ENCODE data around the gene MTMR6. TPM values are rescaled to one million over a fixed set of nuclear protein-coding genes. Genes with fewer than 3 reads are reported as not detected.

MTMR6 gene
- total RNA-seq, 4 donors from 2014 or later, result 6.5 to 14.9 (median 13.2) TPM

DNA sequence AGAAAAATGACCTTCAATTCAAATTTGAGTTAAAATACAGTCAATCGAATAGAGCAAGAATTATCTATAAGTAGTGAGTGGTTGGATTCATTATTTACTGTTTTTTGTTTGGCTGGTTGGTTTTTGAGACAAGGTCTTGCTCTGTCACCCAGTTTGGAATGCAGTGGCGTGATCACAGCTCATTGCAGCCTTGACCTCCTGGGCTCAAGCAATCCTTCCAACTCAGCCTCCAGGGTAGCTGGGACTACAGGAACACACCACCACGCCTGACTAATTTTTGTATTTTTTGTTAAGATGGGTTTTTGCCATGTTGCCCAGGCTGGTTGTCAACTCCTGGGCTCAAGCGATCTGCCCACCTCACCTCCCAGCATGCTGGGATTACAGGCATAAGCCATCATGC, 25.0 kb downstream of the MTMR6 start:
- DNase-seq, result no peak
- Histone ChIP-seq H3K9me3 (no peaks in the 10 kb centered on the region), H3K36me3 (peaks cover 0 to 98% (median 7%) of the 10 kb centered on the region in 3 donors), H3K27ac (no peak overlapping the region), H3K4me3 (no peak overlapping the region), H3K27me3 (no peaks in the 10 kb centered on the region), H3K4me1 (no peaks in the 10 kb centered on the region)
- intact Hi-C loops (cut with DNase I), result no loop called here
- TF ChIP-seq CTCF (IDR thresholded peaks at IDR 0.05) (no peak), POLR2A (IDR thresholded peaks at IDR 0.05) (no peak)
- WGBS, 2 donors, result 93 to 94% methylated on average over 4 of the region's 4 CpGs

- no peaks in the 10 kb centered on the region for H3K4me1 ChIP-seq
- intact Hi-C loops (cut with DNase I), result no loop called here
- DNase-seq, result no peak
- no peak overlapping the region for H3K27ac ChIP-seq
- 43 to 57% methylated on average over 2 of the region's 2 CpGs for WGBS, 2 donors
- TF ChIP-seq POLR2A (IDR thresholded peaks at IDR 0.05) (no peak), CTCF (IDR thresholded peaks at IDR 0.05) (no peak)
- H3K9me3 ChIP-seq, result no peaks in the 10 kb centered on the region
- no peaks in the 10 kb centered on the region for H3K27me3 ChIP-seq
- peaks cover 0 to 93% (median 0%) of the 10 kb centered on the region in 3 donors for H3K36me3 ChIP-seq
- no peak overlapping the region for H3K4me3 ChIP-seq
These were observed 33.6 kb downstream of the MTMR6 start for GRCh38 chr13:25253702-25254101.

DNA sequence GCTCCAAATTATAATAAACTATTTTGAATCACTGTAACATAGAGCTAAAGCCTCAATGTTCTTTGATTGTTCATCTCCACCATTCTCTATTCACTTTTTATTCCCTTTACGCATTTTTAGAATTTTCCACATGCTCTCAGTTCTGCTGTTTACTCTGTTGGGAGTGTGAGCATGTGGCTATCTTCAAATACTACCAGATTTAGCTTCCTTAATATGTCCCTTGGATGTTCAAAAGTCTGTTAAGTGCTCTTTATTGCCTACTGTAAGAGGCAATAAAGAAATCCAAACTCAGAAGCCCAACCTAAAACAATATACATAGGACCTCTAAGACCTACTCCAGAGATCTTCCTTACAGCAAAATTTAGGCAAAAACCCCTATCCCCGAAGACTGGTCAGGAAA, 34.5 kb downstream of the MTMR6 start:
- Histone ChIP-seq H3K4me1 (no peaks in the 10 kb centered on the region), H3K27me3 (no peaks in the 10 kb centered on the region), H3K36me3 (peaks cover 0 to 85% (median 0%) of the 10 kb centered on the region in 3 donors), H3K27ac (no peak overlapping the region), H3K9me3 (no peaks in the 10 kb centered on the region), H3K4me3 (no peak overlapping the region)
- DNase-seq, result no peak
- intact Hi-C loops (cut with DNase I), result no loop called here
- 93 to 95% methylated on average over 2 of the region's 2 CpGs for WGBS, 2 donors
- no peak for TF ChIP-seq CTCF (IDR thresholded peaks at IDR 0.05)

GRCh38 chr13:25252225-25252624, 35.1 kb downstream of the MTMR6 start:
- no peak overlapping the region for H3K27ac ChIP-seq
- H3K4me1 ChIP-seq, result no peaks in the 10 kb centered on the region
- no peak for DNase-seq
- peaks cover 0 to 79% (median 0%) of the 10 kb centered on the region in 3 donors for H3K36me3 ChIP-seq
- 78 to 82% methylated on average over 4 of the region's 4 CpGs for WGBS, 2 donors
- H3K27me3 ChIP-seq, result no peaks in the 10 kb centered on the region
- no peaks in the 10 kb centered on the region for H3K9me3 ChIP-seq
- no peak overlapping the region for H3K4me3 ChIP-seq
- TF ChIP-seq CTCF (IDR thresholded peaks at IDR 0.05) (no peak), POLR2A (IDR thresholded peaks at IDR 0.05) (no peak)
- intact Hi-C loops (cut with DNase I), result no loop called here

- no peaks in the 10 kb centered on the region for H3K4me1 ChIP-seq
- no peak overlapping the region for H3K4me3 ChIP-seq
- H3K36me3 ChIP-seq, result peaks cover 0 to 60% (median 0%) of the 10 kb centered on the region in 3 donors
- no peaks in the 10 kb centered on the region for H3K27me3 ChIP-seq
- DNase-seq, result no peak
- TF ChIP-seq CTCF (IDR thresholded peaks at IDR 0.05) (no peak), POLR2A (IDR thresholded peaks at IDR 0.05) (no peak)
- no peaks in the 10 kb centered on the region for H3K9me3 ChIP-seq
- WGBS, 2 donors, result 40 to 57% methylated on average over 5 of the region's 5 CpGs
- no peak overlapping the region for H3K27ac ChIP-seq
- intact Hi-C loops (cut with DNase I), result no loop called here
These were observed 38.2 kb downstream of the MTMR6 start for GRCh38 chr13:25249001-25249543.

Data from esophagus squamous epithelium (tissue), 5 donors.